Prostate gland (tissue), 2 donors: Measurements from ENCODE around the gene SIM1.

Experiments
- POLR2A ChIP-seq: fragments of 450-650 bp; IDR thresholded peaks from one replicate; pipeline ENCODE4 v1.6.1; 2016; ENCODE audit warnings: antibody characterized with exemption, mild to moderate bottlenecking
- POLR2AphosphoS5 ChIP-seq: sonication (generic); formaldehyde crosslinking; IDR thresholded peaks from one replicate; pipeline ENCODE4 v1.6.1; 2017; ENCODE audit warnings: antibody characterized with exemption
- TF ChIP-seq, protein P1 (sequence below), 4 experiments: fragments of 200-600 bp in 2 of 4; fragments of 450-650 bp in 2 of 4; sonication (generic) in 2 of 4; IDR thresholded peaks; 1 replicate in 3 of 4; 2 replicates in 1 of 4; pipeline ENCODE4 v1.5.1; 2016 to 2019; ENCODE audit warnings: antibody characterized with exemption in 4 of 4, mild to moderate bottlenecking in 2 of 4, moderate library complexity in 2 of 4

GRCh38 chr6:100506651-100507050 is 41.9 kb upstream of the SIM1 start:
- TF ChIP-seq, protein P1, sequence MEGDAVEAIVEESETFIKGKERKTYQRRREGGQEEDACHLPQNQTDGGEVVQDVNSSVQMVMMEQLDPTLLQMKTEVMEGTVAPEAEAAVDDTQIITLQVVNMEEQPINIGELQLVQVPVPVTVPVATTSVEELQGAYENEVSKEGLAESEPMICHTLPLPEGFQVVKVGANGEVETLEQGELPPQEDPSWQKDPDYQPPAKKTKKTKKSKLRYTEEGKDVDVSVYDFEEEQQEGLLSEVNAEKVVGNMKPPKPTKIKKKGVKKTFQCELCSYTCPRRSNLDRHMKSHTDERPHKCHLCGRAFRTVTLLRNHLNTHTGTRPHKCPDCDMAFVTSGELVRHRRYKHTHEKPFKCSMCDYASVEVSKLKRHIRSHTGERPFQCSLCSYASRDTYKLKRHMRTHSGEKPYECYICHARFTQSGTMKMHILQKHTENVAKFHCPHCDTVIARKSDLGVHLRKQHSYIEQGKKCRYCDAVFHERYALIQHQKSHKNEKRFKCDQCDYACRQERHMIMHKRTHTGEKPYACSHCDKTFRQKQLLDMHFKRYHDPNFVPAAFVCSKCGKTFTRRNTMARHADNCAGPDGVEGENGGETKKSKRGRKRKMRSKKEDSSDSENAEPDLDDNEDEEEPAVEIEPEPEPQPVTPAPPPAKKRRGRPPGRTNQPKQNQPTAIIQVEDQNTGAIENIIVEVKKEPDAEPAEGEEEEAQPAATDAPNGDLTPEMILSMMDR (IDR thresholded peaks at IDR 0.05) = no peak
- TF ChIP-seq POLR2A = no peak
- no peak for TF ChIP-seq POLR2AphosphoS5
